GM21526 (cell line): ENCODE data around the gene UQCRC2.
"Not testable (repeated sequence)": the region's sequence is repeated elsewhere in the genome, so short reads cannot be mapped to it uniquely, and the experiment has no call there.

ENCODE experiments used
- ATAC-seq: cut with Tn5 transposase; IDR thresholded peaks from one replicate; pipeline ENCODE4 v1.9.1; 2021; ENCODE audit warnings: moderate library complexity; ENCODE audit not compliant: unreplicated experiment, low FRiP score

The UQCRC2 gene

GRCh38 chr16:21980032-21980431, 26.9 kb downstream of the UQCRC2 start:
- no peak for ATAC-seq

GRCh38 chr16:21982108-21982507, 28.9 kb downstream of the UQCRC2 start:
- ATAC-seq = no peak

GRCh38 chr16:21984062-21984461, 30.9 kb downstream of the UQCRC2 start:
- no peak for ATAC-seq

GRCh38 chr16:21985524-21985923, 32.4 kb downstream of the UQCRC2 start:
- no peak for ATAC-seq

- ATAC-seq = no peak
Observed at GRCh38 chr16:21986692-21987246, 33.6 kb downstream of the UQCRC2 start.

- ATAC-seq = no peak
Observed at GRCh38 chr16:21987498-21987897, 34.3 kb downstream of the UQCRC2 start.

GRCh38 chr16:21989133-21989532, 36.0 kb downstream of the UQCRC2 start:
- ATAC-seq = no peak

- ATAC-seq = no peak
Observed at GRCh38 chr16:21989751-21990150, 36.6 kb downstream of the UQCRC2 start.

- ATAC-seq = no peak
Observed at GRCh38 chr16:21990381-21990944, 37.3 kb downstream of the UQCRC2 start.

GRCh38 chr16:21991621-21992020, 38.5 kb downstream of the UQCRC2 start:
- no peak for ATAC-seq

GRCh38 chr16:21994856-21995465, 41.8 kb downstream of the UQCRC2 start:
- ATAC-seq = no peak

- no peak for ATAC-seq
Observed at GRCh38 chr16:21996923-21997696, 43.9 kb downstream of the UQCRC2 start.

GRCh38 chr16:21997697-21998480, 44.7 kb downstream of the UQCRC2 start:
- ATAC-seq = no peak

- no peak for ATAC-seq
Observed at GRCh38 chr16:22001591-22001990, 48.4 kb downstream of the UQCRC2 start.

- not testable (repeated sequence) for ATAC-seq
Observed at GRCh38 chr16:22002047-22002446, 48.9 kb downstream of the UQCRC2 start.

- ATAC-seq = no peak
Observed at GRCh38 chr16:22003195-22003594, 50.0 kb downstream of the UQCRC2 start.

- no peak for ATAC-seq
Observed at GRCh38 chr16:22004341-22004740, 51.2 kb downstream of the UQCRC2 start.

GRCh38 chr16:22005746-22006145, 52.6 kb downstream of the UQCRC2 start:
- no peak for ATAC-seq

GRCh38 chr16:22006636-22007035, 53.5 kb downstream of the UQCRC2 start:
- no peak for ATAC-seq

GRCh38 chr16:22007159-22007508, 54.0 kb downstream of the UQCRC2 start:
- ATAC-seq = no peak
